K562 (cell line): ENCODE measurements around the gene SSBP2.

Experiments used
- BCLAF1 ChIP-seq, 2 experiments: fragments of 450-650 bp in 1 of 2; IDR thresholded peaks; 2 replicates each; pipeline ENCODE4 v1.6.1; 2011 to 2017; ENCODE audit warnings: low read depth in 2 of 2, antibody characterized with exemption in 1 of 2, borderline replicate concordance in 1 of 2, low read length in 1 of 2, mild to moderate bottlenecking in 1 of 2, mixed read lengths in 1 of 2; ENCODE audit not compliant: control insufficient read depth in 1 of 2
- BDP1 ChIP-seq: IDR thresholded peaks from 3 replicates; pipeline ENCODE4 v1.6.1; 2011; ENCODE audit not compliant: insufficient read length, insufficient read depth
- BRCA1 ChIP-seq, 2 experiments: fragments of 450-650 bp in 1 of 2; sonication (generic) in 1 of 2; formaldehyde crosslinking in 1 of 2; IDR thresholded peaks; 2 replicates each; pipeline versions ENCODE4 v1.5.0 to v1.6.1; 2017 to 2020; ENCODE audit warnings: mild to moderate bottlenecking in 1 of 2, missing genetic modification reagents in 1 of 2
- EZH2 ChIP-seq: IDR thresholded peaks from 2 replicates; pipeline ENCODE4 v1.6.1; 2012; ENCODE audit warnings: low read depth, mild to moderate bottlenecking, inconsistent platforms, low read length, borderline replicate concordance
- HOMEZ ChIP-seq: fragments of 250-450 bp; sonication (Bioruptor Pico); IDR thresholded peaks from 2 replicates; pipeline ENCODE4 v1.4.0; 2020; ENCODE audit warnings: mild to moderate bottlenecking, moderate library complexity
- NR0B1 ChIP-seq: fragments of 450-650 bp; IDR thresholded peaks from one replicate; pipeline ENCODE4 v1.6.1; 2018; ENCODE audit warnings: mild to moderate bottlenecking, moderate library complexity; ENCODE audit not compliant: partially characterized antibody
- PHF8 ChIP-seq: fragments of 200-600 bp; sonication (generic); IDR thresholded peaks from 2 replicates; pipeline ENCODE4 v1.6.1; 2012; ENCODE audit warnings: mixed run types, mild to moderate bottlenecking, inconsistent platforms, low read length, moderate library complexity, borderline replicate concordance
- POLR2A ChIP-seq: fragments of 450-650 bp; conservative IDR thresholded peaks from 2 replicates; pipeline ENCODE4 v1.6.1; 2016
- POLR3G ChIP-seq: IDR thresholded peaks from 2 replicates; pipeline ENCODE4 v1.6.1; 2011; ENCODE audit not compliant: insufficient read length, insufficient replicate concordance; ENCODE audit errors: extremely low read depth
- RAD51 ChIP-seq: fragments of 450-650 bp; IDR thresholded peaks from 2 replicates; pipeline ENCODE4 v1.7.1; 2016; ENCODE audit warnings: low read depth, mild to moderate bottlenecking, borderline replicate concordance
- ZBTB7A ChIP-seq: IDR thresholded peaks from 2 replicates; pipeline ENCODE4 v1.6.1; 2011; ENCODE audit warnings: low read depth, mild to moderate bottlenecking, low read length, moderate library complexity, borderline replicate concordance; ENCODE audit not compliant: control insufficient read depth
- TF ChIP-seq, protein P1 (sequence below): fragments of 250-450 bp; sonication (Bioruptor Pico); IDR thresholded peaks from 2 replicates; pipeline ENCODE4 v1.8.0; 2022; ENCODE audit warnings: inconsistent platforms, mild to moderate bottlenecking, moderate library complexity, borderline replicate concordance
- TF ChIP-seq, protein P2 (sequence below), 3 experiments: IDR thresholded peaks in 2 of 3; conservative IDR thresholded peaks in 1 of 3; 2 replicates each; pipeline ENCODE4 v1.5.1; 2011 to 2012; ENCODE audit warnings: low read length in 3 of 3, mild to moderate bottlenecking in 3 of 3, control low read depth in 2 of 3, improper control_type of control experiment in 1 of 3, inconsistent platforms in 1 of 3, low read depth in 1 of 3, mixed read lengths in 1 of 3, moderate library complexity in 1 of 3; ENCODE audit not compliant: insufficient read depth in 2 of 3

GRCh38 chr5:81719743-81720345 is 31.1 kb downstream of the SSBP2 start:
- TF ChIP-seq NR0B1 (no peak), EZH2 (no peak), HOMEZ (no peak), RAD51 (no peak), POLR2A (no peak), BDP1 (no peak), POLR3G (no peak), BCLAF1 (IDR thresholded peaks at IDR 0.05; ENCODE audit: borderline replicate concordance in 1 of 2, control insufficient read depth in 1 of 2, low read depth in 2 of 2, low read length in 1 of 2) (no peak), BRCA1 (IDR thresholded peaks at IDR 0.05) (no peak), BRCA1 (CRISPR knock-in tag; IDR thresholded peaks at IDR 0.05) (no peak), PHF8 (no peak), ZBTB7A (no peak)
- TF ChIP-seq, protein P1, sequence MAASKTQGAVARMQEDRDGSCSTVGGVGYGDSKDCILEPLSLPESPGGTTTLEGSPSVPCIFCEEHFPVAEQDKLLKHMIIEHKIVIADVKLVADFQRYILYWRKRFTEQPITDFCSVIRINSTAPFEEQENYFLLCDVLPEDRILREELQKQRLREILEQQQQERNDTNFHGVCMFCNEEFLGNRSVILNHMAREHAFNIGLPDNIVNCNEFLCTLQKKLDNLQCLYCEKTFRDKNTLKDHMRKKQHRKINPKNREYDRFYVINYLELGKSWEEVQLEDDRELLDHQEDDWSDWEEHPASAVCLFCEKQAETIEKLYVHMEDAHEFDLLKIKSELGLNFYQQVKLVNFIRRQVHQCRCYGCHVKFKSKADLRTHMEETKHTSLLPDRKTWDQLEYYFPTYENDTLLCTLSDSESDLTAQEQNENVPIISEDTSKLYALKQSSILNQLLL (CRISPR knock-in tag), result no peak
- TF ChIP-seq, protein P2, sequence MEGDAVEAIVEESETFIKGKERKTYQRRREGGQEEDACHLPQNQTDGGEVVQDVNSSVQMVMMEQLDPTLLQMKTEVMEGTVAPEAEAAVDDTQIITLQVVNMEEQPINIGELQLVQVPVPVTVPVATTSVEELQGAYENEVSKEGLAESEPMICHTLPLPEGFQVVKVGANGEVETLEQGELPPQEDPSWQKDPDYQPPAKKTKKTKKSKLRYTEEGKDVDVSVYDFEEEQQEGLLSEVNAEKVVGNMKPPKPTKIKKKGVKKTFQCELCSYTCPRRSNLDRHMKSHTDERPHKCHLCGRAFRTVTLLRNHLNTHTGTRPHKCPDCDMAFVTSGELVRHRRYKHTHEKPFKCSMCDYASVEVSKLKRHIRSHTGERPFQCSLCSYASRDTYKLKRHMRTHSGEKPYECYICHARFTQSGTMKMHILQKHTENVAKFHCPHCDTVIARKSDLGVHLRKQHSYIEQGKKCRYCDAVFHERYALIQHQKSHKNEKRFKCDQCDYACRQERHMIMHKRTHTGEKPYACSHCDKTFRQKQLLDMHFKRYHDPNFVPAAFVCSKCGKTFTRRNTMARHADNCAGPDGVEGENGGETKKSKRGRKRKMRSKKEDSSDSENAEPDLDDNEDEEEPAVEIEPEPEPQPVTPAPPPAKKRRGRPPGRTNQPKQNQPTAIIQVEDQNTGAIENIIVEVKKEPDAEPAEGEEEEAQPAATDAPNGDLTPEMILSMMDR (IDR thresholded peaks at IDR 0.05 in 2 of 3, conservative IDR thresholded peaks at IDR 0.05 in 1 of 3; ENCODE audit: insufficient read depth in 2 of 3, low read depth in 1 of 3, low read length in 3 of 3), result no peak
